NCI-H2081 treated with DMSO at 0.1 percent for 48 hours (cell line): ENCODE results near the gene CD300H.

Source experiments
- DNase-seq: peaks from one replicate; lab custom pipeline; 2025; lab: John Stamatoyannopoulos, UW

Gene CD300H

DNA sequence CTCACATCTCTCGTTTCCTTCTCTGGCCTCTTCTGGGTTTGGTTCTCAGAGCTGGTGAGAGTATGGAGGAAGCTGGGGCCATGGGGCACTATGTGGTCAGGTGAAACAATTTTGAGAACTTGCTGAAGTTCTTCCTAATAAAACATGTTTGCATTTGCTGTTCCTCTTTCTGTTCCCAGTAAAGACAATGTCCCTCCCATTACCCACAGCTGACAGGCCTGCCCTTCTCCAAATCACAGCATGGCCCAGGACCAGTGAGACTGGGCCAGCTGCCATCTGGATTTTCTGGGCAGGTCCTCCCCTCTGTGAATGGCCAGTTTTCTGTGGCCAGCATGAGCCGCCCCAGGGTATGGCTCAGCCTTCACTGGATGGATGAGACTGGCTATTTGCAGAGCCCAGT lies at the start of gene CD300H:
TSS of gene CD300H (minus strand) at position 113 of the 400 bp plus-strand sequence.
- no peak for DNase-seq

DNA sequence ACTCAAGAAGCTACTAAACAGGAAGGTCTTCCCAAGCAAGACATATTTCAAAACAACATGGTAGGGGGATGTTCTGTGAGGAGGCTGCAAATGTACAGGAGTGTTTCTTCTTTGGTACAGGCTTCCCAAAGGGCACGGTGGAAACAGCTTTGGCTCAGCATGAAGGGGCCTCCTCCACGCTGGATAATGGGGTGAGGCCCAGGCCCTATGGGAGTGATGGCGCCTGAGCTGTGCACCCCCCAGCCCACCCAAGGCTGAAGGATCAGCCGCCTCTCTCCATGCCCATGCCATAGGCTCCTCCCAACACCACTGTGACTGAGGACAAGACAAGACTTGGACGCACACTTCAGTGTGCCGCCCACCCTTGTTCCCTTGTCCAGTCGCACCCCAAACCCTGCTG lies 49.4 kb upstream of the CD300H start:
- DNase-seq: no peak

DNA sequence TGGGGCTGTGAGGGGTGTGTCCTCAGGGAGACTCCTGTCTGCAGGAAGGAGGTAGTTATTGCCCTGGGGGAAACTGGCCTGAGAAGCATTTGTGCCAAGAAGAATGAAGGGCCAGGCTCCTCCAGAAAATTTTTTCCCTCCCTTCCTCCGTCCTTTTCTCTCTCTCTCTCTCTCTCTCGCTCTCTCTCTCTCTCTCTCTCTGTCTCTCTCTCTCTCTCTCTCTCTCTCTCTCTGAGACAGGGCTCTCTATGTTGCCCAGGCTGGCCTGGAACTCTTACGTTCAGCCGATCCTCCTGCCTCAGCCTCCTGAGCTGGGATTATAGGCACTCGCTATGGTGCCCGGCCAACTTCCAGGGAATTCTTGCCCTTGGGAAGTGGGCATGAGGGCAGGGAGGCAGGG lies 44.7 kb upstream of the CD300H start:
- no peak for DNase-seq

DNA sequence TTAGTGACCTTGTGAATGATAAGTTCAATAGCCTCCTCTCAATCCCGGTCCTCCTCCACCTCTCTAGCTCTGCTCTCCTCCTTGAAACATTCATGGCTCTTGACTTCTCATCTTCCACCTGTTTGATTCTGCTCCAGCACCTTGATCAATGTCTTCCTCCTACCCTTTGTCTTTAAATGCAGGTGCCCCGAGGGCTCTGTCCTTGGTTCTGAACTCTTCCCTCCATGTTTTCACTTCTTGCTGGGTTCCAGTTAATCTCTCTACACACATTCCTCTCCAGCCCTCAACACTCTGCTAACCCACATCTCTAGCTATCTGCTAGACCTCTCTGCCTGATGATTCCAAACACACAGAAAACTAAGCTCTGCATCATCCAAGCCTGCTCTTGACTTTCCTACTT lies 42.8 kb upstream of the CD300H start:
- DNase-seq: no peak

DNA sequence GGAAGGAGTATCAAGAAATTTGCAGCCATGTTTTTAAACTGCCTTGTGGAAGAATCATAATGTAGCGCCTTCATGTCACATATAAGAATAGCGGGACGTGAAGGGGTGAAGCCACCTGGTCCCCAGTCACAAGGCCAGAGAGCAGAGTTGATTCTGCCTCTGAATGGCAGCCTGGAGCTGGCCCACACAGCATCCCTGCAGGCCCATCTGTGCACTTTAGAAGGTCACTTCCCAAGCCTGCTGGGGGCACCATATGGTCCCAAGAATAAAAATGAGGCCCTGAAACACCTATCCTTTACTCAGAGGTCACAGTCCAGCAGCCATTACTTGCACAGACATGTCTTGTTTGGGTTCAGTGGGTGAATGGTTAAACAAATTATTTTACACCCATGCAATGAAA lies 41.2 kb upstream of the CD300H start:
- no peak for DNase-seq

DNA sequence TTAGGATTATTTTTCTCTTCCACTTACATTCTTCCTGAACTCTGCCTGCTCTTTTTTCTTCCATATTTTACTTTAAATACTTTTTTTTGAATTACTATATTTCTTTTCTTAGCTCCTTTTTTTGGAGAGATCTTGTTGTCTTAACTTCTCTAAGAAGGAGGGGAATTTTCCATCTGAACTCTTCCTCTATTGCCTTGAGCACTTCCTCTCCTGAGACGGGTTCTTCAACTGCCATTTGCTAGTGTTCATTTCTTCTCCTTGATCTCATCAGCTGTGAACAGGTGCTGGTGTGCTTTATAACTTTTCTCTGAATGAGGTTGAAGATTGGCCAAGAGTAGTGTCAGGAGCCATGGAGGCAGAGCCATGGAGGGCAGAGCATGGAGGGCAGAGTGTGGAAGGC lies 39.9 kb upstream of the CD300H start:
- no peak for DNase-seq

DNA sequence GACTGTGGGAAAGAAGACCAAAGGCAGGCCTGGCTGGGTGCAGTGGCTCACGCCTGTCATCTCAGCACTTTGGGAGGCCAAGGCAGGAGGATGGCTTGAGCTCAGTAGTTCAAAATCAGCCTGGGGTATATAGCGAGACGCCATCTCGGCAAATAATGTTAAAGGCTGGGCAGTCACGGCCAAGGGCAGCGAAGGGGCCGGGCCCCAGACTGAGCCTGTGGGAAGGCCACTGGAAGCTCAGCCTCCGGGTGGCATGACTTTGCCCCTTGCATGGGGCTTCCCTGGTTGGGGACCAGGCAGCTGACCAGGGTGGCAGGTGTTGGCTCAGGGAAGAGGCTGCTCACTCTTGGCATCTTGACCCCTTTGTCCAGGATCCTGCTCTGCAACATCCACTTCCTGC lies 38.7 kb upstream of the CD300H start:
- DNase-seq: no peak

DNA sequence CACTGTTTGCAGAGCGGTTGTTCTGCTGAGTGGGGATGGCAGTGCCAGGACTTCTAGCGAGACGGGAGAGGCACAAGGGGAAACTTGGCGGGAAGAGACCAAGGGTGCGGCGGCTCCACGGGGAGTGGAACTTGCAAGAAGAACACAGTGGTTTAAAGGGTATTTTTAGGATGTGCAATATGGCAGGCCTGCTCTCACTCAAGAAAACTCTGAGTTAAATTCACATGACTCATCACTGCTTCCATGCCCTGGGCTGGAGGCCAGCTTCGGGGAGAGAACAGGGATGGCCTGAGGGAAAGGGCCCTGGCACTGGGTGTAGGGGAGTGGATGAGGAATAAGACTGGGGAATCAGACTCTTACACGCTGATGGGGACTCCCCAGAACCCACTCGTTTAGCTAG lies 38.1 kb upstream of the CD300H start:
- DNase-seq: no peak

DNA sequence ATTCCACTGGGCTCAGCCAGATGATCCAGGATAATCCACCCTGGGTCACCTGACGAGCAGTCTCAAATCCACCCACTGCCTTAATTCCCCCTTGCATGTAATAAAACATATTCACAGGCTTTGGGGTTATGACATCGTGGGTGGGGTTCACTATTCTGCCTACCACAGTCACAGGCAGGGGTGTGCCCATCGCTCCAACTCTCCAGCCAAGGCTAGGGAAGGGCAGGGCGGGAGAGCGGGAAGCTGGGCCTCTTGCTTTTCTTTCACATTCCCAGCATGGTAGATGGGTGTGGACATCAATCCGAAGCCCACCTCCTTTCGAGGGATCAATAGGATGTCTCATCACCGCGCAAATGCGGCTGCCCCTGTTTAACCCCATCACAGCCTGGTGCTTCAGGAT lies 37.5 kb upstream of the CD300H start:
- no peak for DNase-seq

DNA sequence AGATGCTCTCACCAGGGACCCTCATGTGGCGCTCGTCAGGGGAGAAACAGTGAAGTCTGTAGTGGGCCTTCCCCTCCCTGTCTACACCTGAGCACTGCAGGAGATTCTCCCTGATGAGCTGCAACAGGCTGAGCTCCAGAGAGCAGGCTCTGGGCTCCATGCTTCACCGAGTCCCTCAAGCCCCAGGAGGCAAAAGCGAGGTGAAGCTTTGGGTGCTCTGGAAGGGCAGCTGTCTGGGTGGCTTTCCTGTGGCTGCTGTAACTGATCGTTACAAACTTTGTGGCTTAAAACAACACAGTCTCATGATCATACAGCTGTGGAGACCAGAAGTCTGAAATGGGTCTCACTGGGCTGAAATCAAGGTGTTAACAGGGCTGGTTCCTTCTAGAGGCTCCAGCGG lies 36.9 kb upstream of the CD300H start:
- DNase-seq: no peak

DNA sequence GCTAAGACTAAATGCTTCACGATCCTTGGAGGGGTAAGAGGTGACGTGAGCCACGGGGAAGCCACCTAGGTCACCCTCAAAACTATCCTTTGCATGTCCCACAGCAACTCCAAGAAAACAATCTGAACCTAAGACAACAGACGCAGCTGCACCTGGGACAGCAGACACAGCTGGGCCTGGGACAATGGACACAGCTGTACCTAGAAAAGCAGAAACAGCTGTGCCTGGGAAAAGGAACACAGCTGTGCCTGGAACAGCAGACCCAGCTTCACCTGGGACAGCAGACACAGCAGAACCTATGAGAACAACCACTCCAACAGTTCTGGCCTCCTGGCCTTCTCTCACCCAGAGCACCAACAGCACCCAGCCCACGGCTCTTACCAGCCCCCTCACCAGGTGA lies 36.4 kb upstream of the CD300H start:
- DNase-seq: no peak

DNA sequence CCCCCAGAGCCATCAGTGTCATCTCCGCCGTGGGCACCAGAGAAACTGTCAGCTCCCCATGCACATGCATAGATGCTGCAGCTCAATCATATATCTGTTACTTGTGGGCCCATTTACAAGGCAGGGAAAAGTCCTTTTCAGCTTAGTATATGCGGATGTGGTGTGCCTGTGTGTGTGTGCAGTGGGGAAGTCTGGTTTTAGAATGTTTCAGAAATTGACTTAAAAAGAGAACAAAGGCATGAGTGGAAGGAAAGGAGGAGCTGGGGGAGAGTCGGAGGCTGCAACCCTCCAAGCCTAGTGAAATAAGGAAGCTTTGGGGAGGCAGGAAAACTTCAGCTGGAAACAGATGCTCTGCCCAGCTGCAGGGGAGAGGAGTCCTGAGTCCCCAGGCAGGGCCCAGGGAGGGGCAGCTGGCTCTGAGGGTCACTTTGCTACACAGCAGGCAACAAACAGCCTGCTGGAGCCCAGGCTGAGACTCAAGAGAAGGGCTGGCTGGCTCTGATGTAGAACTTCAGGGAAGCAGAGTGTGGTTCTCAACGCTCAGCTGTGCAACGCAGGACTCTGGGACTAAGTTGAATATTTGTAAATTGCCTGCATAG lies 35.8 kb upstream of the CD300H start:
- no peak for DNase-seq

DNA sequence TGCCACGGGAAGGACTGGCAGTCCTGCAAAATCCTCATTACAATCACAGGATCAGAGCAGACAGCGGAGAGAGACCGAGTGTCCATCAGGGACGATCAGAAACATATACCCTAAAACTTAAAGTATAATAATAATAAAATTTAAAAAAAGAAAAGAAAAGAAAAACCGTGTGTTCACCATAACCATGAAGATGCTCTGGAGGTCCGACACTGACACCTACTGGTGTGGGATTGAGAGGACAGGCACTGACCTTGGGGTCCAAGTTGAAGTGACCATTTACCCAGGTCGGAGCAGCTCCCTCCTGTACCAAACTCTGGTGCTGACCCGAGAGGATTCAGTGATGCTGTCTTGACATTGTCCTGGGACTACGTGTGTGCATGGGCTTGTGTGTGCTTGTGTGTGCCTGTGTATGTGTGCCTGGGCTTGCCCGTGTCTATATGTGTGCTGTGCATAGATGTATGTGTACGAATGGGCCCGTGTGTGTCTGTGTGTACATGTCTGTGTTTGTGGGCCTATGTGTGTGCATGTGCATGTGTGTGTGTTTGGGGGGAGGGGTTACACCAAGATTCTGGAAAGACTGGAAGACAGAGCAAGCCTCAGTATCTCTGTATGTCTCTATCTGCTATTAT lies 34.7 kb upstream of the CD300H start:
- no peak for DNase-seq

DNA sequence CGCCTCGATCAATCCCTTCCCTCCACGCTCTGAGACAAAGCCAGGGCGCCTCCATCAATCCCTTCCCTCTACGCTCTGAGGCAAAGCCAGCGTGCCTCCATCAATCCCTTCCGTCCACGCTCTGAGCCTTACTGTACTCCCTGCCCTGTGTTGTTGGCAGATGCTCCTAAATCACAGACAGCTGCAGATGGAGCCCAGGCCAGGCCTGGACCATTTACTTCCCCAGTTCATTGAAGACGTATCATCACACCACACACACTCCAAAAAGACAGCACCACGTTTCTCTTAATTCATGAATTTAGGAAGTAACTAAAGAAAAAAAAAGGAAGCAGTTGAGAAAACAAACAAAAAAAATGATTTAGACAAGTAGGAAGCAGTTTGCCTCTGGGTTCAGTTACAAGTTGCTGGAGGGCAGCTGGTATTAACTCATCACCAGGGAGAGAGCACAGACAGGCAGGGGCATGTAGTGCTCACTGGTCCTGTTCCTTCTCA lies 32.2 kb upstream of the CD300H start:
- no peak for DNase-seq

DNA sequence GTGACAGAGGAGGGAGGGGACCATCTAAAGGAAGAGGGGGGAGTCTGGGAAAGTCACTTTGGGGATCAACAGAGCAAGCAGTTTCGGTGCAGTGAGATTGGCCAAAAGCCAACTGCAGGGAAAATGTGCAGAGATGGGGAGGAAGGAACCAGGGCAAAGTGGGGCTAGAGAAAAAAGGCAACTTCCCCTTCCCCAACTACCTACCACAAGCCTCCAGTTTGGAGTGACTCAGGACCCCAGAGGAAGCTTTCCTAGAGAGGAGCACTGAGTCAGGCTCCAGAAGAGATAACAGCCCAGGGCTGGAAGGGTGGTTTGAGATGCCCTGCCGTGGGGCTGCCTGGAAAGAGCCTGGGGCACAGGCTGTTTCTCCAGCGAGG lies 31.7 kb upstream of the CD300H start:
- DNase-seq: no peak

DNA sequence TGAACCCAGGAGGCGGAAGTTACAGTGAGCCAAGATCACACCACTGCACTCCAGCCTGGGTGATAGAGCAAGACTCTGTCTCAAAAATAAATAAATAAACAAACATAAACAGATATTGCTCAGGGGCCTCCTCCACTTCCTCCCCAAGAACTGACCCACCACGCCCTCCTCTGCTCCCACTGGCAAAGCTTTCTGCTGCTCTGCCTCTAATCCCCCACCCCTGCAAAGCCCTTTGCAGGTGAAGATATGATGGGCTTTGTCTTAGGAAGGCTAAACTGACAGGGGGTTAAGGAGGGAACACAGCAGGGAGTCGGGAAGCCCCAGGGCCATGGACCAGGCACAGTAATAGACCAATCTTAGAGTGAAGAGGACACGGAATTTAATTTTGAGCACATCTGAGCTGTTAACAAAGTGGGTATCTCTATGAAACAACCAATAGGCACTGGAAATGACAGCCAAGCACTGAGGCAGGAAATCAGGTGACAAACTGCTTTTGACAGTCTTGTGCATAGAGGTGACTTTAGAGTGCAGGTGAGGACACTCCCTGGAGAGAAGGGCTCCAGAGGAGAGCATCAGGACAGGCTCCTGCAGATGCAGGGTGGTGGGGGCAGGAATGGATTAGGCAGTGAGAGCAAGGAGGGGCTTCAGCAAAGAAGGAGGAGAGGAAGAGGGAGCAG lies 31.2 kb upstream of the CD300H start:
- DNase-seq: no peak

DNA sequence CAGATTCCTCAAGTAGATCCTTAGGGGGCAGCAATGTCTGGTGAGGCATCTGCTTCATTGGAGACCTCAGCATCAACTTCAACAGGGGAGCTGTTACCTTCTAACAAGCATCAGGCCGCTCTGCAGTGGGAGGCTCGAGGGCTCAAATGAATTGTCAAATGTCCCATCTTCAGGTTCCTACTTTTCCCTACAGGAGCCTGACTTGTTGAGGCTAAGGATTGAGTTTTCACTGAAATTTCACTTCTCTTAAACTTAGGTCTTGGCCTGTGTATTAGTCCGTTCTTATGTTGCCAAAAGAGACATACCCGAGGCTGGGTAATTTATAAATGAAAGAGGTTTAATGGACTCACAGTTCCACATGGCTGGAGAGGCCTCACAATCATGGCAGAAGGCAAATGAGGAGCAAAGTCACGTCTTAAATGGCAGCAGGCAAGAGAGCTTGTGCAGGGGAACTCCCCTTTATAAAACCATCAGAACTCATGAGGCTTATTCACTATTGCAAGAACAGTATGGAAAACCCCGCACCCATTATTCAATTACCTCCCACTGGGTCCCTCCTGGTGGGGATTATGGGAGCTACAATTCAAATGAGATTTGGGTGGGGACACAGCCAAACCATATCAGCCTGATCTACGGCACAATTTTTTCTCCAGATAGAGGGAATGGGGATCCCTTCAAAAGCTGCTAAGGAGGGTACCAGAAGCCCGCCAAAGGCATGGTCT lies 29.9 kb upstream of the CD300H start:
- DNase-seq: no peak

DNA sequence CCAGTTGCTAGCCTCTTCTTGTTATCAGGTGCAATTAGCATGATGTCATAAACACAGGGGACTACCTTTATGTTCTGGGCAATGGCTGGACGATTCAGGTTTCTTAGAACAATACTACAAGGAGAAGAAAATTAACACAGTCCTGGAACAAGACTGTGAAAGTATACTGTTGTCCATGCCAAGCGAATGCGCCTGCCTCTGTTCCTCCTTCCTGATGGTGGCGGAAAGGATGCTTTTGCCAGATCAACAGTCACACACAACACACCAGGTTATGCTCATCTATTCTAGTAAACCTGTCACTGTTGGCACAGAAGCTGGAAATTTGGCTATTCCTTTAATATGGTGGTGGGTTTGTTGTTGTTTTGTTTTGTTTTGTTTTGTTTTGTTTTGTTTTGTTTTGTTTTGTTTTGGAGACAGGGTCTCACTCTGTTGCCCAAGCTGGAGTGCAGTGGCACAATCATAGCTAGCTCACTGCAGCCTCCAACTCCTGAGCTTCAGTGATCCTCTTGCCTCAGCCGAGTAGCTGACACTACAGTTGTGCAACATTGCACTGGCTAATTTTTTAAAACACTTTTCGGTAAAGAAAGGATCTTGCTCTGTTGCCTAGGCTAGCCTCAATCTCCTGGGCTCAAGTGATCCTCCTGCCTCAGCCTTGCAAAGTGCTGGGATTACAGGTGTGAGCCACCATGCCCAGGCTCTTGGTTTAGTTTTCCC lies 27.9 kb upstream of the CD300H start:
- no peak for DNase-seq

DNA sequence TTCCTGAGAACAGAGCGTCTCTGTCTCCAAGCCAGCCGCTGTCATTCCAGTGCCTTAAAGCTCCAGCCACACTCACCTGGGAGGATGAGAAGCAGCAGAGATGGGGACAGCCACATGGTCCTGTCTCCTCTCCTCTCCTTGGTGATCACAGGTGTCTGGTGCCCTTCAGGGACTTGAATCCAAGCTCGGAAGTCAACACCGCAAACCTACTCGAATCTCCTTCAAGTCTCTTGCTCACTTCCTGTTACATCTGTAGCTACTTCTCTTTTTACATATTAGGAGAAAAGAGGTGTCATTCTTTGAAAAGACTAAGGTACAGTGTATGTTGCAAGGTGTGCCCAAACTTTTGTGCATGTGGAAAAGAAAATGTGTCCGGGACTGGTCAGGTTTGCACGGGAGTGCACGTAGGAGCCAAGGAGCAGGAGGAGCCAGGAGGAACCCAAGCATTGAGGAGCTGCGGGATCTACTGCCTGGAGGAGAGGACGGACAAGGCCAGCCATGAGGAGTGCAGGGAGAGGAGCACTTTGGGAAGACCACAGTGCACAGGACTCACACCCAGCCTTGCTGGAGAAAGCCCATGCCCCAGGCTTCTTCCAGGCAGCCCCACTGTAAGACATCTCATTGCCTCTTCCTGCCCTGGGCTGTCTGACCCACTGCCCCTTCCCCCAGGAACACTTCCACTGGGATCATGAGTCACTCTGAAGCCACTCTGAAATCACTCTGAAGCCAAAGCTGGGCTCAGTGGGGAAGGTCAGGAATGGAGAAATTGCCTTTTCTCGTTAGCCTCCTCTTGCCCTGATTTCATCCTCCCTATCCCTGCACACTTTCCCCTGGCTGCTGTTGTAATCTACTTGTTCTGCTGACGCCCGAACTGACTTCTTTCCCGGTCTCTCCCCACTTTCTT lies 25.0 kb upstream of the CD300H start, which contains the start of gene CD300LD:
TSS of gene CD300LD (minus strand) at position 197 of the 904 bp plus-strand sequence. CDS start at position 116, 81 bp downstream.
- no peak for DNase-seq

DNA sequence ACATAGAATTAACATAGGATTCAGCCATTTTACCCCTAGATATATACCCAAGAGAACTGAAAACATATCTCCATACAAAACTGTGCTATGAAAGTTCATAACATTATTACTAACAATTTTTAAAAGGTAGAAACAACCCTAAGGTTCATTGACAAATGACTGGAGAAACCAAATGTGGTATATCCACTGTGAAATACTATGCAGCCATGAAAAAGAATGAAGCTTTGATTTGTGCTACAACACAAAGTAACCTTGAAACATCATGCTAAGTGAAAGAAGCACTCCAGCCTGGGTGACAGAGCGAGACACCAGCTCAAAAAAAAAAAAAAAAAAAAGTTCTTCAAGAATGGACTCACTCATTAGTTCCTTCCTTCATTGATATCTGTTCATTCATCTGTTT lies 24.2 kb upstream of the CD300H start:
- no peak for DNase-seq

DNA sequence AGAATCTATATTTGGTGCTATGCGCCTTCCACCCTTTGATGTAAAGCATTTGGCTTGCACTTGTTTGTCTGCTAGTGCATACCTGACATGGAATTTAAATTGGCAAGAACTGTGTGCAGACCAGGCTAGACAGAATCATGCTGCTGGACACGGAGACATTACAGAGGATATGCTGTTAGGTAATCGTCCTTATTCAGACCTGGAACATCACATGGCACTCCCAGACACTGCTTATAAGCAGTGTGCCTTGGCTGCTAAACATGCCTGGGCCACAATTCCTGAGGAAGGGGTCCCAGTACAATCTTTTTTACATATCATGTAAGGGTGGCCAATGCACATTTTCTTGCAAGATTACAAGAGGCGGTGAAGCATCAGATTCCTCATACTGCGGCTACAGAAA lies 18.4 kb upstream of the CD300H start:
- DNase-seq: no peak
